ENCODE results near the gene SLC9A3.

SLC9A3 gene

DNA sequence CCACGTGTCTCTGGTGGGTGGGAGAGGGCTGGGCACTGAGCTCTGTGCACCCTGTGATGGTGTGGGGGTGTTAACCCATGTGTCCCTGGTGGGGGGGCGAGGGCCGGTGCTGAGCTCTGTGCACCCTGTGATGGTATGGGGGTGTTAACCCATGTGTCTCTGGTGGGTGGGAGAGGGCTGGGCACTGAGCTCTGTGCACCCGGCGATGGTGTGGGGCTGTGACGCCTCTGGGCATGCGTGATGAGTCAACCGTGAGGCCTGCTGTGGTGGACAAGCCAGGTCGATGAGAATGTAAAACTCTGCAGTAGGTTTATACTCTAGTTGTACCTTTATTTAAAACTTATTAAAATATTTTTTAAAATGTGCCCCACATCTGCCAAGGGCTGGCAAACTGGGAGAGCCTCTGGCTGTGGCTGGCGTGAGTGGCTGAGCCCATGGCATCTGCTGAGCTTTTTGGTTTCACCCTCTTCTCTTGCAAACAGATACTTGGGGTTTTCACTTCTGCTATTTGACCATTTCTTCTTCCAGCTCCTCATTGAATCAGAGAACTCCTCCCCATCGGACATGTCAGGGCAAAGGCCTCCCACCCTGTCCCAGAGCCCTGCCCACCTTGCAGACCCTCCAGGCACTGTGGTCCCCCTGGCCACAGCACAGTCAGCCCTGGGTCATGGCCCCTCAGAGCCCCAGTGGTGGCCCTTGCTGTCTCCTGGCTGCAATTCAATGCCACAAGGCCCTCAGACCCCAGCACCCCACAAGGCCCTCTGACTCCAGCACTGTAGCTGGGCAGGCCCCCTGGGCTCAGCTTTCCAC is 99.7 kb downstream of the SLC9A3 start:
- DNase-seq: no peak

DNA sequence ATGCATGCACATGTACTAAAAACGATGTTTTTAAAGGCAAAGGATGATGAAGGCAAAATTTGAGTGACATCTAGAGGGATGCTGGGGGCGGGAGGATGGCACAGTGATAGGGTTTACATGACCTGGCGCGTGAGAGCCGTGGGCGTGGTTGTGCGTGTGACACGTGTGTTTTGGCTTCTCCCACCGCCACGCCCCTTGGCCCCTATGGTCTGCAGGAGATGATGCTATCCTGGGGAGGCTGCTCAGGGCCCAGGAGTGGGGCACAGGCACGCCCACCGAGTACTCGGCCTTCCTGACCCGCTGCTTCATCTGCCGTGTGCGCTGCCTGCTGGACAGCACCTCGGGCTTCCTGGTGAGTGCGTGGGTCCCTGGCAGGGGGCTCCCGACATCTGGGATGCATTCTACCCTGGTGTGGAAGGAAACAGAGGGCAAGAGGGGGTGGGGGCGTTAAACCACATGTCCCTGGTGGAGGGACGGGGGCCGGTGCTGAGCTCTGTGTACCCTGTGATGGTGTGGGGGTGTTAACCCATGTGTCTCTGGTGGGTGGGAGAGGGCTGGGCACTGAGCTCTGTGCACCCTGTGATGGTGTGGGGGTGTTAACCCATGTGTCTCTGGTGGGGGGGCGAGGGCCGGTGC is 100.5 kb downstream of the SLC9A3 start:
- no peak for DNase-seq

DNA sequence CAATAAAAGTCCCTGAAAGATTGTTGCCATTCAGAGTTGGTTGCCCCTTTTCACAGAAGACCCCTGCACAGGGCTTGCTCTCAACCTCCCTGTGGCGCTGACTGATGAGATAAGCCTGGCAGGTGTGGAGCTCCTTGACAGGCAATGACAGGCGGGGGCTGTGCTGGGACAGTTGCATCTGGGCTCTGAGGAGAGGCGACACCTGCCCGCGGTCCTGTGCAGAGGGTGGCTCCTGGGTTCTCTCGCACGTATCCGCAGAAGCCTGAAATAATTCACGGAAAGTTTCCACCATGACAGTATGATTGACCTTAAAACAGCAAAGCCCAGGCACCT is 101.0 kb downstream of the SLC9A3 start:
- DNase-seq: no peak

DNA sequence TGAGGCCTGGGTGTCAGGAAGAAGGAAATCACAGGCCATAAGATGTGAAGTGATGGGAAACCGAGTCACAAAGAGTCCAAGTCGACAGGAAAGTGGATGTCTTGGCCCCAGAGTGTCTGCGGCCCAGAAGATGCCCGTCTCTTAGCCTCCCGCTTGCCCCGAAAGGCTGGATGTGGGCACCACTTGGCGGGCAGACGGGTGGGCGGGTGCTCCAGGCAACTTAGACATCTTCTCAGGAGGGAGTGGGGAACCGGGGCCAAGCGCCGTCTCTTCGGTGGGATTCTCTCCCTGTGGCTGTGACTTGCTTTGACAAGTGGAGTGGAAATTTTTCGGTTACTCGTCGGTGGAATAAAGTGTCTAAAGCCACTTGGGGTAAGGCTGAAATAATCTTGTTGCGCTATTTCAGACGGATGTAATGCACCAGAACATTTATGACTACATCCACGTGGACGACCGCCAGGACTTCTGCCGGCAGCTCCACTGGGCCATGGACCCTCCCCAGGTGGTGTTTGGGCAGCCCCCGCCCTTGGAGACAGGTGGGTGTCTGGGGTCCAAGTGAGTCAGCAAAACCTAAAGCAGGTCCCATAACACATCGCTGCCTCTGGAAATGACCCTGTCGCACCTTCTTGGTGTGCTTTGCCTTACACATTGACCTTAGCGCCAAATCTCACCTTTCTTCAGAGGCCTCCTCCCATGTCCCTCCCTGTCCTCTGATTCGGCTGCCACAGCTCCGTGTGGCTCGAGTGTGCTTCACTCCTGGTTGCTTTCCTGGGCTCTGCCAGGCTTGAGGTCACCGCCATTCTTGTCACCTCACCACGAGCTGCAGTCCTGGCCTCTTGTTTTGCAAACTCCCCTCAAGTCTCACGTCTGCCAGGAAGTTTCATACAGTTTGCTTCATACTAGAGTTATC is 101.7 kb downstream of the SLC9A3 start:
- no peak for DNase-seq

DNA sequence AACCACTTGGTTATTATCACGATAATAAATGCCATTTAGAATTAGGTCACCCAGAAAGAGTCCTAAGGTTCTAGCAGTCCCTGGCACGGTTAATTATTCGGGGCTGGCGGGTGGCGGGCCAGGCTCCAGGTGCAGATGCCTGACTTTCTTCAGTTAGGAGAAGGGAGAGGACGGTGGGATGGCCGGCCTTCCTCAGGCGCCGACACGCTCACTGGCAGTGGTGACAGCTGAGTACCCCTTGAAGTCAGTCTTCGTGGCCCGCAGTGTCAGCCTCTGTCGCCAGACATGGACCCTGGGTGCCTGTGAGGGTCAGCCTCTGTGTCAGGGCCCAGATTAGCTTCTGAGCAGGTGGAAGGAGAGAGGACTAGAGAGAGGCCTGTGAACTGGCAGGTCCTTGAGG is 102.3 kb downstream of the SLC9A3 start:
- no peak for DNase-seq

DNA sequence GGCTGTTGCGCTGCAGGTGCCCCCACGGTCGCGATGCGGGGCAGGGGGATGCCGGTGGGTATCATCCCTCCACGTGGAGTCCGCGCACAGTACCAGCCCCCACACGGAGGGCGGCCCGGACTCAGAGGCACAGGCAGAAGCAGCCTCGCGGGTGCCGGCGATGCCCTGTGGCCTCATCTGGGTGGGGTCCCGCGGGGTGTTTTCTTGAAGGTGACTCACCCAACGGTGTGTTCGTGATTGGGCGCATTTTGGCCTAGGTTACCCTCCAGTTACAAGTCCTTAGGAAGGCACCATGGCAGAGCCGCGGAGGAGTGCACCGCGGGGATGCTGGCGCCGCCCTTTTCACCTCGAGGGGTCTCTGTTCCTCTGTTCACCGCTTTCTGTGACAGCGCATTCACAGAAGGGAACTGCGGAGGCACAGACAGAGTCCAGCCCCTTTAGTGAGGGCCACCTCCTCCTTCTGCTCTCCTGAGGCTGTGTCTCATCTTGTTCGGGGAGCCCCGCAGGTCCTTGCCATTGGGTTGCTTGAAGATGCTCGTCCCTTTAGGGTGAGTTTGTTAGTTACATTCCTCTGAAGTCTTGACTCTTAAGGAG is 102.9 kb downstream of the SLC9A3 start:
- no peak for DNase-seq

DNA sequence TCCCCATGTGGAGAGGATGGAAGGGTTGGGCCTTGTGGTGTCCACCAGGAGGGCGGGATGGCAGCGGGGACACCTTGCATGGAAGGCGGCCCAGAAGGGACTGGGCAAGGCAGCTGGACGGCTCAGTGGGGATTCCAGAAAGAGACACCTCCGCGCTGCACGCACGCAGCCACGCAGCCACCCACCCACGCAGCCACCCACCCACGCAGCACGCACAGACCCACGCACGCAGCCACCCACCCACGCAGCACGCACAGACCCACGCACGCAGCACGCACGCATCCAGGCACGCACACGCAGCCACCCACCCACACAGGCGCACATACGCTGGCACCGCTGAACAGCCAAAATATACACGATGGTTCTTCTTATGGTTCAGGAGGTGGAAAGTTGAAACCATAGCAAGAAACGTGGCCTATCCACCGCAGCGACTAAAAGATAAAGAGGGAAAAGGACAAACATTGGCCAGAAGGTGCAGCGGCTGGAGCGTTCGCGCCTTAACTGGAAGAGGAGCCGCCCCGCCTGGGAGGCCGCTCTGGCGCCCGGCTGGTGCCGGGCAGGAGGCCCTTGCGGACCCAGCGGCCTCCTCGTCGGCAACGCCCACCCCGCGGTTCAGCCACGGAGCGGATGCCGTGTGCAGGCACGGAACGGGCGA is 103.5 kb downstream of the SLC9A3 start:
- DNase-seq: no peak

Data from NCI-H1105 (cell line).